HG03432 (cell line): Measurements from ENCODE around the gene MZT2B.
A peak's percentile ranks its signal among the peaks of the same experiment; 100 is the strongest.
"Not testable (repeated sequence)": the region's sequence is repeated elsewhere in the genome, so short reads cannot be mapped to it uniquely, and the experiment has no call there.

Source experiments
- ATAC-seq: cut with Tn5 transposase; IDR thresholded peaks from one replicate; pipeline ENCODE4 v1.9.1; 2021; ENCODE audit warnings: mild to moderate bottlenecking, moderate library complexity; ENCODE audit not compliant: unreplicated experiment

MZT2B gene

DNA sequence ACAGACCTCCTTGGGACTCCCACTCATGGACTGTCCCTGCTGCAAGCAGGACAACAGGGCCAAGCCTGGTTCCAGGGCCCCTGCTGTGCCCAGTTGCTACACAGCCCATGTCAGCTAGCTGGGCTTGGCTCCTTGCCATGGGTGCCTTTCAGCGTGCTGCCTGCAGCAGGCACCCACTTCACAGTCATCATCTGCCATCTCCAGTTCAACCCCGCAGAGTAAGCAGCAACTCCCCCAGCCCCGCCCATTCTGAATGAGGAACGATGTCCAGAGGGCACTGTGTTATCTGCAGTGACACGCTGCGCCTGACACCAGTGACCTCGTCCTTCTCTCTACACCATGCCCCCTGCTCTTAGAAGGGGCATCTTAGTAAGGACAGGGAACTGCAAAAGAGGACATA lies 20.5 kb downstream of the MZT2B start:
- not testable (repeated sequence) for ATAC-seq

GRCh38 chr2:130203150-130203549 lies 21.1 kb downstream of the MZT2B start:
- not testable (repeated sequence) for ATAC-seq

DNA sequence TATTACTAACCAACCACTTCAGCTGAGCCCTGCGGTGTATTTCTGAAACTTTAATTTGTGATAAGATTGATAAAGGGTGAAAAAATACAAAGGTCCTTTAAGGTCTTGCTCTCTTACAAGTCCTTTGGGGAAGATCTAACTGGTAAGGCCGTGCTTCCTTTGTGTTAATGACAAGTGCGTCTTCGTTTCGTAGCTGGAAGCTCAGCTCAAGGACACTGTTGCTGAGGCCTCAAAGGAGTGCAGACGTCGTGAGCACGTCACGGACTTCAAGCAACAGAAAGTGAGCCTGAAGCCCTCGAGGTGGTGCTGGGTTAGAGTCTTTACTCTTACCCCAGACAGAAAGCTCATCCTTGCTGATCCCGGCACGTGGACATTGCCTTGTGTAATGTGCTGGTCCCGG lies 25.0 kb downstream of the MZT2B start:
- not testable (repeated sequence) for ATAC-seq

DNA sequence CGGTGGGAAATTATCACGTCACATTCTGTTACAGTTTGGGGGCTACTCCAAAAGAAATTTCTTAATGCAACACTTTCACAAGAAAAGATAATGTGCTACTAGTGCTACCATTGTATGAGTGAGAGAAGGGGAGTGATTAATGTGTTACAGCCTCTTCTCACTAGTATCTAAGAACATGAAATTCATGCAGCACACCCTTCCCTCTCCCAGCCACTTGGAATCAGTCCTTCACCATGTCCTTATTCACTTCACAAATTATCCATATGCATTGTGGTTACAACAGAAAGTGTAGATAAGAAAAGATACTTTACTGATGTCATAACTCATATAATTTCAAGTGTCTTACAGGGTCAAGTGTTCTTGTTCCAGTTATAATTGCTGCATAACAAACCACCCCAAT lies 37.1 kb downstream of the MZT2B start:
- not testable (repeated sequence) for ATAC-seq

- not testable (repeated sequence) for ATAC-seq
Measured at GRCh38 chr2:130220505-130220904, 38.4 kb downstream of the MZT2B start.

GRCh38 chr2:130222523-130222922 lies 40.5 kb downstream of the MZT2B start:
- peak; percentile 87 for ATAC-seq

GRCh38 chr2:130228005-130228404 lies 45.9 kb downstream of the MZT2B start:
- not testable (repeated sequence) for ATAC-seq

- ATAC-seq: not testable (repeated sequence)
Measured at GRCh38 chr2:130228467-130229160, 46.6 kb downstream of the MZT2B start.

- not testable (repeated sequence) for ATAC-seq
Measured at GRCh38 chr2:130229161-130229510, 47.1 kb downstream of the MZT2B start.

GRCh38 chr2:130230376-130230775 lies 48.3 kb downstream of the MZT2B start:
- ATAC-seq: not testable (repeated sequence)

DNA sequence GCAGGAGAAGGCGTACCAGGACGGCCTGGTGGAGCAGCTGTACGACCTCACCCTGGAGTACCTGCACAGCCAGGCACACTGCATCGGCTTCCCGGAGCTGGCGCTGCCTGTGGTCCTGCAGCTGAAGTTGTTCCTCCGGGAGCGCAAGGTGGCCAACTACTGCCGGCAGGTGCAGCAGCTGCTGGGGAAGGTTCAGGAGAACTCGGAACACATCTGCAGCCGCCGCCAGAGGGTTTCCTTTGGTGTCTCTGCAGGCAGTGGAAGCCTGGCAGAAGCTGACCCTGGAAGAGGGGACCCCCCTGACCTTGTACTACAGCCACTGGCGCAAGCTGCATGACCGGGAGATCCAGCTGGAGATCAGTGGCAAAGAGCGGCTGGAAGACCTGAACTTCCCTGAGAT lies 48.8 kb downstream of the MZT2B start:
- ATAC-seq: not testable (repeated sequence)

GRCh38 chr2:130231656-130232055 lies 49.6 kb downstream of the MZT2B start:
- no peak for ATAC-seq

- ATAC-seq: not testable (repeated sequence)
Measured at GRCh38 chr2:130233066-130233465, 51.0 kb downstream of the MZT2B start.

- not testable (repeated sequence) for ATAC-seq
Measured at GRCh38 chr2:130239581-130239980, 57.5 kb downstream of the MZT2B start.
